K562 (cell line): Measurements from ENCODE around the gene ZDHHC19. TPM values are rescaled to one million over a fixed set of nuclear protein-coding genes. Genes with fewer than 3 reads are reported as not detected.

Experiments
- CBX2 ChIP-seq: fragments of 200-600 bp; sonication (generic); IDR thresholded peaks from one replicate; pipeline ENCODE4 v1.6.1; 2012; ENCODE audit warnings: mild to moderate bottlenecking, low read length, inconsistent platforms; ENCODE audit not compliant: insufficient read depth, poor library complexity, severe bottlenecking
- CGGBP1 ChIP-seq: fragments of 250-450 bp; sonication (Bioruptor Pico); IDR thresholded peaks from 2 replicates; pipeline ENCODE4 v1.9.0; 2021; ENCODE audit warnings: mild to moderate bottlenecking
- DDX20 ChIP-seq: fragments of 450-650 bp; IDR thresholded peaks from 2 replicates; pipeline ENCODE4 v1.6.1; 2016; ENCODE audit warnings: missing genetic modification characterization, low read depth, mild to moderate bottlenecking, missing compliant biosample characterization, moderate library complexity
- DPF2 ChIP-seq: fragments of 450-650 bp; IDR thresholded peaks from 2 replicates; pipeline ENCODE4 v1.6.1; 2016
- EP400 ChIP-seq: fragments of 450-650 bp; IDR thresholded peaks from 2 replicates; pipeline ENCODE4 v1.6.1; 2017; ENCODE audit warnings: antibody characterized with exemption, mild to moderate bottlenecking, moderate library complexity
- FOXJ2 ChIP-seq: fragments of 200-800 bp; sonication (Bioruptor generic); IDR thresholded peaks from 2 replicates; pipeline ENCODE4 v1.6.1; 2016; ENCODE audit warnings: missing genetic modification characterization, missing compliant biosample characterization
- GTF2E2 ChIP-seq: fragments of 200-800 bp; sonication (Bioruptor generic); IDR thresholded peaks from 2 replicates; pipeline ENCODE4 v1.6.1; 2016; ENCODE audit warnings: missing genetic modification characterization, missing compliant biosample characterization
- HIVEP1 ChIP-seq: fragments of 250-450 bp; sonication (Bioruptor Pico); IDR thresholded peaks from 2 replicates; pipeline ENCODE4 v1.4.0; 2020; ENCODE audit warnings: mild to moderate bottlenecking
- MEF2A ChIP-seq: IDR thresholded peaks from 2 replicates; pipeline ENCODE4 v1.6.1; 2011; ENCODE audit warnings: low read depth, mild to moderate bottlenecking, low read length, moderate library complexity; ENCODE audit not compliant: control insufficient read depth
- NFE2 ChIP-seq: IDR thresholded peaks from 2 replicates; pipeline ENCODE4 v1.6.1; 2014; ENCODE audit warnings: antibody characterized with exemption, low read depth
- PHB ChIP-seq: fragments of 250-450 bp; sonication (Bioruptor Pico); IDR thresholded peaks from 2 replicates; pipeline ENCODE4 v1.5.0; 2021
- RFX7 ChIP-seq: fragments of 250-450 bp; sonication (Bioruptor Pico); IDR thresholded peaks from 2 replicates; pipeline ENCODE4 v1.5.1; 2021; ENCODE audit warnings: mild to moderate bottlenecking
- SMAD3 ChIP-seq: fragments of 450-650 bp; formaldehyde crosslinking; conservative IDR thresholded peaks from 2 replicates; pipeline ENCODE4 v1.4.0; 2020; ENCODE audit warnings: mild to moderate bottlenecking
- SPI1 ChIP-seq: IDR thresholded peaks from 2 replicates; pipeline ENCODE4 v1.6.1; 2011; ENCODE audit warnings: low read depth, low read length, control low read depth, borderline replicate concordance
- SRSF9 ChIP-seq: fragments of 200-400 bp; formaldehyde crosslinking; IDR thresholded peaks from 2 replicates; pipeline ENCODE4 v1.6.1; 2017; ENCODE audit warnings: low read depth, low read length, borderline replicate concordance
- TARDBP ChIP-seq: fragments of 450-650 bp; IDR thresholded peaks from 2 replicates; pipeline ENCODE4 v1.6.1; 2016
- TRIM24 ChIP-seq, 2 experiments: fragments of 450-650 bp; IDR thresholded peaks; 2 replicates each; pipeline ENCODE4 v1.6.1; 2016
- ZBTB7A ChIP-seq: IDR thresholded peaks from 2 replicates; pipeline ENCODE4 v1.6.1; 2011; ENCODE audit warnings: low read depth, mild to moderate bottlenecking, low read length, moderate library complexity, borderline replicate concordance; ENCODE audit not compliant: control insufficient read depth
- polyA plus RNA-seq, 8 experiments: library from polyadenylated mRNA; depleted of rRNA in 4 of 8; stranded (reverse) in 5 of 8; unstranded in 3 of 8; fragments of >200 nt; fragmentation: Nextera tagmentation in 2 of 8; fragmentation: Illumina TruSeq in 1 of 8; extraction: Ambion mirVana in 2 of 8; extraction: Trizol in 1 of 8; gene quantifications; 2 replicates each; pipeline versions ENCODE4 v1.2.1 to v1.2.3, GENCODE V29; 2011 to 2014; ENCODE audit warnings: inconsistent platforms in 1 of 8, missing spikeins in 1 of 8
- total RNA-seq, 7 experiments: library from RNA; depleted of rRNA in 6 of 7; stranded (reverse); fragments of >200 nt in 6 of 7; fragmentation: Illumina TruSeq in 2 of 7; extraction: Trizol in 2 of 7; gene quantifications; 2 replicates each; pipeline versions ENCODE4 v1.2.1 to v1.2.3, GENCODE V29; 2011 to 2021; ENCODE audit warnings: low replicate concordance in 1 of 7
- TF ChIP-seq, protein P1 (sequence below): fragments of 200-600 bp; sonication (generic); IDR thresholded peaks from one replicate; pipeline ENCODE4 v1.6.1; 2012; ENCODE audit warnings: mild to moderate bottlenecking, low read depth, low read length, inconsistent platforms

ZDHHC19 gene
- total and polyA plus RNA-seq, 9 of the 15 experiments (the other 6 are each of a cell fraction or from before 2014, with no cell fraction given), result 0.40 to 5.5 (median 1.1) TPM

GRCh38 chr3:196193736-196194541 is 17.3 kb downstream of the ZDHHC19 start (continued):
- TF ChIP-seq, protein P1, sequence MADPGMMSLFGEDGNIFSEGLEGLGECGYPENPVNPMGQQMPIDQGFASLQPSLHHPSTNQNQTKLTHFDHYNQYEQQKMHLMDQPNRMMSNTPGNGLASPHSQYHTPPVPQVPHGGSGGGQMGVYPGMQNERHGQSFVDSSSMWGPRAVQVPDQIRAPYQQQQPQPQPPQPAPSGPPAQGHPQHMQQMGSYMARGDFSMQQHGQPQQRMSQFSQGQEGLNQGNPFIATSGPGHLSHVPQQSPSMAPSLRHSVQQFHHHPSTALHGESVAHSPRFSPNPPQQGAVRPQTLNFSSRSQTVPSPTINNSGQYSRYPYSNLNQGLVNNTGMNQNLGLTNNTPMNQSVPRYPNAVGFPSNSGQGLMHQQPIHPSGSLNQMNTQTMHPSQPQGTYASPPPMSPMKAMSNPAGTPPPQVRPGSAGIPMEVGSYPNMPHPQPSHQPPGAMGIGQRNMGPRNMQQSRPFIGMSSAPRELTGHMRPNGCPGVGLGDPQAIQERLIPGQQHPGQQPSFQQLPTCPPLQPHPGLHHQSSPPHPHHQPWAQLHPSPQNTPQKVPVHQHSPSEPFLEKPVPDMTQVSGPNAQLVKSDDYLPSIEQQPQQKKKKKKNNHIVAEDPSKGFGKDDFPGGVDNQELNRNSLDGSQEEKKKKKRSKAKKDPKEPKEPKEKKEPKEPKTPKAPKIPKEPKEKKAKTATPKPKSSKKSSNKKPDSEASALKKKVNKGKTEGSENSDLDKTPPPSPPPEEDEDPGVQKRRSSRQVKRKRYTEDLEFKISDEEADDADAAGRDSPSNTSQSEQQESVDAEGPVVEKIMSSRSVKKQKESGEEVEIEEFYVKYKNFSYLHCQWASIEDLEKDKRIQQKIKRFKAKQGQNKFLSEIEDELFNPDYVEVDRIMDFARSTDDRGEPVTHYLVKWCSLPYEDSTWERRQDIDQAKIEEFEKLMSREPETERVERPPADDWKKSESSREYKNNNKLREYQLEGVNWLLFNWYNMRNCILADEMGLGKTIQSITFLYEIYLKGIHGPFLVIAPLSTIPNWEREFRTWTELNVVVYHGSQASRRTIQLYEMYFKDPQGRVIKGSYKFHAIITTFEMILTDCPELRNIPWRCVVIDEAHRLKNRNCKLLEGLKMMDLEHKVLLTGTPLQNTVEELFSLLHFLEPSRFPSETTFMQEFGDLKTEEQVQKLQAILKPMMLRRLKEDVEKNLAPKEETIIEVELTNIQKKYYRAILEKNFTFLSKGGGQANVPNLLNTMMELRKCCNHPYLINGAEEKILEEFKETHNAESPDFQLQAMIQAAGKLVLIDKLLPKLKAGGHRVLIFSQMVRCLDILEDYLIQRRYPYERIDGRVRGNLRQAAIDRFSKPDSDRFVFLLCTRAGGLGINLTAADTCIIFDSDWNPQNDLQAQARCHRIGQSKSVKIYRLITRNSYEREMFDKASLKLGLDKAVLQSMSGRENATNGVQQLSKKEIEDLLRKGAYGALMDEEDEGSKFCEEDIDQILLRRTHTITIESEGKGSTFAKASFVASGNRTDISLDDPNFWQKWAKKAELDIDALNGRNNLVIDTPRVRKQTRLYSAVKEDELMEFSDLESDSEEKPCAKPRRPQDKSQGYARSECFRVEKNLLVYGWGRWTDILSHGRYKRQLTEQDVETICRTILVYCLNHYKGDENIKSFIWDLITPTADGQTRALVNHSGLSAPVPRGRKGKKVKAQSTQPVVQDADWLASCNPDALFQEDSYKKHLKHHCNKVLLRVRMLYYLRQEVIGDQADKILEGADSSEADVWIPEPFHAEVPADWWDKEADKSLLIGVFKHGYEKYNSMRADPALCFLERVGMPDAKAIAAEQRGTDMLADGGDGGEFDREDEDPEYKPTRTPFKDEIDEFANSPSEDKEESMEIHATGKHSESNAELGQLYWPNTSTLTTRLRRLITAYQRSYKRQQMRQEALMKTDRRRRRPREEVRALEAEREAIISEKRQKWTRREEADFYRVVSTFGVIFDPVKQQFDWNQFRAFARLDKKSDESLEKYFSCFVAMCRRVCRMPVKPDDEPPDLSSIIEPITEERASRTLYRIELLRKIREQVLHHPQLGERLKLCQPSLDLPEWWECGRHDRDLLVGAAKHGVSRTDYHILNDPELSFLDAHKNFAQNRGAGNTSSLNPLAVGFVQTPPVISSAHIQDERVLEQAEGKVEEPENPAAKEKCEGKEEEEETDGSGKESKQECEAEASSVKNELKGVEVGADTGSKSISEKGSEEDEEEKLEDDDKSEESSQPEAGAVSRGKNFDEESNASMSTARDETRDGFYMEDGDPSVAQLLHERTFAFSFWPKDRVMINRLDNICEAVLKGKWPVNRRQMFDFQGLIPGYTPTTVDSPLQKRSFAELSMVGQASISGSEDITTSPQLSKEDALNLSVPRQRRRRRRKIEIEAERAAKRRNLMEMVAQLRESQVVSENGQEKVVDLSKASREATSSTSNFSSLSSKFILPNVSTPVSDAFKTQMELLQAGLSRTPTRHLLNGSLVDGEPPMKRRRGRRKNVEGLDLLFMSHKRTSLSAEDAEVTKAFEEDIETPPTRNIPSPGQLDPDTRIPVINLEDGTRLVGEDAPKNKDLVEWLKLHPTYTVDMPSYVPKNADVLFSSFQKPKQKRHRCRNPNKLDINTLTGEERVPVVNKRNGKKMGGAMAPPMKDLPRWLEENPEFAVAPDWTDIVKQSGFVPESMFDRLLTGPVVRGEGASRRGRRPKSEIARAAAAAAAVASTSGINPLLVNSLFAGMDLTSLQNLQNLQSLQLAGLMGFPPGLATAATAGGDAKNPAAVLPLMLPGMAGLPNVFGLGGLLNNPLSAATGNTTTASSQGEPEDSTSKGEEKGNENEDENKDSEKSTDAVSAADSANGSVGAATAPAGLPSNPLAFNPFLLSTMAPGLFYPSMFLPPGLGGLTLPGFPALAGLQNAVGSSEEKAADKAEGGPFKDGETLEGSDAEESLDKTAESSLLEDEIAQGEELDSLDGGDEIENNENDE, result no peak
- TF ChIP-seq HIVEP1 (CRISPR knock-in tag) (peak; percentile 57; the same call in 1 of the 2 replicates), DPF2 (peak; percentile 68), DDX20 (no peak), NFE2 (no peak), TRIM24 (IDR thresholded peaks at IDR 0.05) (peak in 1 of 2 experiments; percentile 49; a peak in 1 of 4 replicates), SRSF9 (no peak), CBX2 (no peak), FOXJ2 (tag) (0 out of 2 replicates have a peak, but pooled peaks have one; percentile 19), RFX7 (CRISPR knock-in tag) (no peak), SMAD3 (CRISPR knock-in tag) (no peak), GTF2E2 (no peak), ZBTB7A (no peak), MEF2A (no peak), EP400 (no peak; the same call in 1 of the 2 replicates), CGGBP1 (CRISPR knock-in tag) (no peak), PHB (no peak), SPI1 (peak; percentile 14; the same call in 1 of the 2 replicates), TARDBP (no peak)
